Stimulated activated CD8-positive, alpha-beta memory T cell treated with anti-CD3 and anti-CD28 coated beads, Interleukin-12 subunit alpha, Interleukin-12 subunit beta, amount 100 ng/mL, for 4 hours (primary cell): ENCODE measurements around the gene MAP3K14.
A peak's percentile ranks its signal among the peaks of the same experiment; 100 is the strongest.

Experiments
- DNase-seq: peaks from one replicate; pipeline ENCODE4 v3.0.0-alpha.2; 2020; ENCODE audit warnings: low read depth

MAP3K14 gene

DNA sequence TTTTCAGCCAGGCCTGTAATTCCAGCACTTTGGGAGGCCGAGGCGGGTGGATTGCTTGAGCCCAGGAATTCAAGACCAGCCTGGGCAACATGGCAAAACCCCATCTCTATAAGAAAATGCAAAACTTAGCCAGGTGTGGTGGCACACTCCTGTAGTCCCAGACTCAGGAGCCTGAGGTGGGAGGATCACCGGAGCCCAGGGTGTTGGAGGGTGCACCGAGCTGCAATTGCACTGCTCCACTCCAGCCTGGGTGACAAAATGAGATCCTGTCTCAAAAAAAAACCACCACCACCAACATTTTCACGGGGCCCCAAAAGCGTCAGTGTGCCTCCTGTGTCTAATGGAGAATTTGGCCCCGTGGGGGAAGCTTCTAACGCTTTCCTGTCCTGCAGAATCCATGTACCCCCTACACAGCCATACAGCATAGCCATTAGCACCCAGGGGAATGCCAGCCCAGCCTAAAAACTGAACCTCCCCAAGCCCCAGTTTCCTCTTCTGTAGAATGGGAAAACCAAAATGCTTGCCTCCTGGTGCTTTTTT lies 22.2 kb upstream of the MAP3K14 start:
- no peak for DNase-seq

DNA sequence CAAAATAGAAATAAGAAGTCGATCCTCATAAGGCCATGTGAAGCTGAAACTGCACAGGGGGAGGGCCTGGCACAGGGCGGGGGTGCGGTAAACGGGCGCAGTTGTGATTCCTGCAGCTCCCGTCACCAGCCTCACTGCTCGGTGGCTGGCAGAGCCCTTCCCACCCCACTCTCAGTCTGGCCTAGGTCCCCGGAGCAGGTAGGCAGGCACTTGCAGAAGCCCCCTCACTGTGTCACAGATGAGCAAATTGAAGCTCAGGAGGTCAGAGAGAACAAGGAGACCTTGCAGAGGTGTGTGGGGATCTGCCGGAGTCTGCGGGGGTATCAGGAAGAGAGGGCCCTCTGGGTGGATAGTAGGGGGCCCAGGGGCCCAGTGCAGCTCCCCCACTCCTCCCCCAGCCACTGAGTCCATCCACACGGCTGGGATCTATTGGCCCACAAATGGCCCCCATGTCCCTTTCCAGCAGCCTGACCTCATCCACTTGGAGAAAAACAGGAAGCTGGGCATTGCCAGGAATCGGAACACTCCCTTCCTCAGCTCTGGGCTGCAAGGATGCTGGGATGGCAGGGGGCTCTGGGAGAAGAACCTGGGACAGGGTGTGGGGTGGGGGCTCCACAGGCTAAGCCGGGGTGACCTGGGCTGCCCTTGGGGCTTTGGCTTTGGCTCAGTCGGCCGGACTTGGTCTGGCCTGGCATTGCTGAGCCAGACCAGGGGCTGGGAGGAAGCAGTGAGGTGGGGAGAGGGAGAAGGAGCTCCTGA lies 21.4 kb upstream of the MAP3K14 start:
- no peak for DNase-seq

DNA sequence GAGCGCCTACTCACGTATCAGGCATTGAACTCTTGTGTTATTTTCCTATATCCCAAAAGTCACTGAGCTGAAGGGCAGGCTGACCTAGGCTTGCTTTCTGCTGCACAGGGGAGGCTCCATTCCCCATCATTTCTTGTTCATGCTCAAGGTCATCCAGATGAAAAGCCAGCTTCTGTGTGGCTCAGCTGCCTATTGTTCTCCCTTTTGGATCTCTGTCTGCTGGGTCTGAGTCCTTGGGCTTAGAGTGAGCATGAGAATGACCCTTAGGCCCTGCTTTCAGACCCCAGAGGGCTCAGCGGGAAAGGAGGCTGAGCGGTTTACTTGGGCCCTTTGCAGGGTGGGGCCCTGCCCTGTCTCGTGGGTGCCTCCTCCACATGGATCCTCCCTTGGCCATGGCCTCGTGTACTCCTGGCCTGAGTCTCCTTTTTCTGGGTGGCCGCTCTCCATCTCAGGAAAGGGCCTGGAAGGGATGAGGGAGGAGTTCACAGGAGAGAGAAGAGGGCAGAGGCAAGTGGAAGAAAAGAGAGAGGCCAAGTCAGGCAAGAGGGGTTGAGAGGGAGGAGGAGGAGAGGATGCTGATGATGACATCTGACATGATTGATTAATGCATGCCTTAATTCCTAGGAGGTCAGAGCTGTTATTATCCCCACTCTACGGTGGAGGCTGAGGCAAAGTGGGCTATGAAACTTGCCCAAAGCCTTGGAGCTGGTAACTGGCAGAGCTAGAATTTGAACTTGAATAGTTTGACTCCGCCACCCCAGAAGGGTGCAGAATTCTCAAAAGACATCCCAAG lies 19.8 kb upstream of the MAP3K14 start:
- DNase-seq, result no peak

DNA sequence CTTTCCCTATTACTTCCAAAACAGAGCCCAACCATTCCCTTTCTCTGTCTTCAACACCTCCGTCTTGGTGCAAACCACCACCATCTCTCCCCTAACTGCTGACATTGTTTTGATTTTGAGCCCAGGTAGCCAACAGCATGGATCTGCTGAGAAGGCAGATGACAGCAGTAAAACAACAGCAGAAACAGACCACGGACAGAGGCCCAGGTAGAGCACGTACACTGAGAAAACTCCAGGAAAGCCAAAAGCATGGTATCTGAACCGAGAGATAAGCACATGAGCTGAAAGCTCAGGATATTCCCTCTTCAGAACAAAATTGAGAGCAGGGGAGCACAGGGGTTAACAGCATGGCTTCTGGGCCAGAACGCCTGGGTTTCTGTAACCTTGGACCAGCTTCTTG lies 18.9 kb upstream of the MAP3K14 start:
- no peak for DNase-seq

DNA sequence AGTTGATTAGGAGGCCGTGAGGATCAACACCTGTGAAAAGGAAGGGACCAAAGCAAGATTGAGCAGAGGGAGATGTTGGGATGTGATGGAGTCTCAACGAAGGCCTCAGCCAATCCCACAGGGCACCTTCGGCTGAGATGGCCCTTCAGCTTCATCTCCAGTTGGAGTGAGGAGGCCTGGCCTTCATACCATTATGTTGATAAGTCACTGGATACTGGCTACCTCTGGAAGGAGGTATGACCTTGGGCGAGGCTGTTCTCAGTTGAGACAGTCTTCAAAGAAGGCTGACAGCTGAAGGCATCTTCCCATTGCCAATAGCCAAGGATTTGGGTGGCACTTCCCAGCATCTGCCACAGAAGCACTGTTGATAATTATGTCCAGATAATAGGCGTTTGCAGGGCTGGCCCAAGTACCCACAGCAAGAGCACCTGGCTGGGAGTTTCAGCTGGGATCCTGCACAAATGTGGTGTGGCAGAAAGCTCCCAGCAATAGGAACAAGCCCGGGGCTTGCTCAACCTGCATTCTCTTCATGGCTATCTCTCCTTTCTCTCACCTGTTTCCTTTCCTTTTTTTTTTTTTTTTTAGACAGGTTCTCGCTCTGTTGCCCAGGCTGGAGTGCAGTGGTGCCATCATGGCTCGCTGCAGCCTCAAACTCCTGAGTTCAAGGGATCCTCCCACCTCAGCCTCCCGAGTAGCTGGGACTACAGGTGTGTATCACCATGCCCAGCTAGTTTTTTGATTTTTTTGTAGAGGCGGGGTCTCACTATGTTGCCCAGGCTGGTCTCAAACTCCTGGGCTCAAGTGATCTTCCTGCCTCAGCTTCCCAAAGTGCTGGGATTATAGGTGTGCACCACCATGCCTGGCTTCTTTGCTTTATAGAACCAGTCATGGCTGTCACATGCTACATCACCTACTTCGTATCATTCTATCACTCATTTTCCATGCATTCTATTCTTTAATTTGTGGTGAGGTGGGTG lies 18.2 kb upstream of the MAP3K14 start:
- no peak for DNase-seq

DNA sequence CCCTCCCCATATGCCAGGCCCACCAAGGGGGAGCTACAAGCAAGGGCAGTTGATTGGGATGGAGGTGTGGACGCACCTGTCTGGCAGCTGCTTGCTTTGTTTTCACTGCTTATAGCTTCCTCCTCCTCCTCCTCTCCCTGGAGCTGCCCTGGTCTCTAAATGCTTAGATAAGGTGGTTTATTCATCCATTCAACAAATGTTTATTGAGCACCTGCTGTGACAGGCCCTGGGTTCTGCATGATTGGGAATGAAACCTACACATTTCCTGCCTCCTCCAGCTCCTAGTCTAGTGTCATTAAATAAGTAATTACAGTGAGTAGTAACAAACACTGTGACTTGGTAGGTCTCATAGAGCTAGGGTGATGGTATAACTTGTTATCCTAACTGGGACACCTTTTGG lies 17.4 kb upstream of the MAP3K14 start:
- DNase-seq, result no peak

DNA sequence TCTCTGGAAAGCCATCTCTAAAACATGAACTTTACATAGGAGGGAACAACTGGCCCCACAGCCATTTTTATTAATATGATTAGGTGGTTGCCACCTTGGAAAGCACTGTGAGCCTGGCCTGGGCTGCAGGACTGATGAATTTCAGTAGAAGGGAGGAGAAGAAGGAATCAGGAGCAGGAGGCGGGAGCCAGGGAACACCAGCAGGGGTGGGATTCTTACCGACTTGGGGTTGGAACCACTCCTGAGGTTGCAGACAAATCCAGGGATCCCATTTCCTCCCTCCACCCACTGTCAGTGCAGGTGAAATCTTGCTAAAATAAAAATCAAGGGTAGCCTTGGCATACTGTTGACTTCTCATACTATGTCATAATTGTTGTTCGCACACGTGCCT lies 16.9 kb upstream of the MAP3K14 start:
- no peak for DNase-seq

DNA sequence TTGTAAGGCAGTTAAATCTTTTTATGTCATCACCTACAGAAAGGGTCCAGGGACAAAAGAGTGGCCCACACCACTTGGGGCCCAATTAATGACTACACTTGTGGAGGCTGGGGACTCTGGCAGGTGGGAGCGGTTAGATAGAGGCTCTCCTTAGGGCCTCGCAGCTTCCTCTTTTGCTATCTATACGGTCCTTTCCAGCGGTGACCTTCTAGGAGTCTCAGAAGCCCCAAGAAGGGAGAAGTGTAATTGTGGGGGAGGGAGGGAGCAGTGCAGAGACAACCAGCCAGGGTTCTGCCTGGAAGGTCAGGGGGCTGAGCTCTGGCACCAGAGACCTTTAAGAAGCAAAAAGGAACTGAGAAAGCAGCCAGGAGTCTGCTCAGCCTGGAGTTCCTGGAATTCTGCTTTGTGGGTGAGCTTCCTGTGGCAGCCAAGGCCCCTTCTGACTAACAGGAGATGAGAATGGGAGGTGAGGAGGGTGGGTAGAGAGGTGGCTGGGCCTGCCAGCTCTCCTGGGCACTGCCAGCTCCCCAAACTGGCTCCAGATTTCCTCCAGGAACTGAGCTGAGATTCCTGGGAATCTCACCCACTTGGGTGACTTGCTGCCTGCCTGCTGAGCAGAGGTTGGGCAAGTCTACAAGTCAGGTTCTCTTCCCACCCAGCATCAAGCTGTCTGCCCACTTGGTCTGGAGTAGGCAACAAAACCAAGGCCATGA lies 16.3 kb upstream of the MAP3K14 start:
- no peak for DNase-seq

DNA sequence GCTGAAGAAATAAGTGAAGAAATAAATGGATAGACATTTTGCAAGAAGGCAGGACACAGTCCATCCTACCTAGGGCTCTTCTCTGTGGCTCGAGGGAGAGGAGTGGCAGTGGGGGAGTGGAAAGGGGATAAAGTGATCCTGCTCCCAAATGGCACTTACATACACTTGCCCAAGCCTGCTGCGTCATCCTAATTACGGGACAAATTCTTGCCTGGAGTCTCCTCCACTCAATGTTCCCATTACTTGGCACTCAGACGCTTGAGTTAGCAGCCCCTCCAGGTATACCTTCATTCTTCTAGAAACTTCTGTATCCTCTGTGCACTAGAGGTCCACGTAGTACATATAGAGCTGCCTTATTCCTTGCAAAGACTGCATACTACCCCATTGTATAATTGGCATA lies 15.7 kb upstream of the MAP3K14 start:
- no peak for DNase-seq

DNA sequence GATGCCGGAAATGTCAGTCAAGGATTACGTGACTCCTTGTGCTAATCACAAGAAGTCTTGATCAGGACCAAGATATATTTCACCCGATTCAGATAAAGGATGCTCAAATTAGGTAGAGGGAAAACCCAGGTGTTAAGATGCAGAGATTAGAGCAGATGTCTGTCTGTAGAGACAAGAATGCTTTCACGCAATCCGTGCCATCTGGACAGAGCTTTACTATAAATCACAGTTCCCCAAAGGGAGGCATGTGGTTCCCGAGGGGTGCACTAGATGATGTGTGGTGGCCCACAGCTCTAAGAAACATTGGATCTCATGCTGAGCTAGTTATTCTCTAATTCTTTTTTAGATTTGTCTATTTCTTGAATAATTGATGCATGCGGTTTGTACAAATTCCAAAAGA lies 9.8 kb upstream of the MAP3K14 start:
- DNase-seq, result no peak

DNA sequence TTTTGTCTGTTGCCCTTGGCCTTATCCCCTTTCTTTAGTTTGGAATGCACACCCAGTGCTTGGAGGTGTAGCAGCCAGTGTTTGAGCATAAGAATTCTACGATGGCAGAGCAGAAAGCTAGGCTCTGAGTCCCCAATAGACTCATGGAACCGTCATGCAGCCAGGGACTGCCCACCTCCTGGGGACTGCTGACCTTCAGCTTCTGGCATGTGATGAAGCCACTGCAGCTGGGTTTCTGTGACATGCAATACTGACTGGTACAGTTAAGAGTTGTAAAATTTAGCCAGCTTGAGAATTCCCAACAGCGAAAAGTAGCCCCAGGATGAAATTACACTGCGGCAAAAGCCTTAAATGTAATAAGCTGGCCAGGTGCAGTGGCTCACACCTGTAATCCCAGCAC lies 9.0 kb upstream of the MAP3K14 start:
- no peak for DNase-seq

DNA sequence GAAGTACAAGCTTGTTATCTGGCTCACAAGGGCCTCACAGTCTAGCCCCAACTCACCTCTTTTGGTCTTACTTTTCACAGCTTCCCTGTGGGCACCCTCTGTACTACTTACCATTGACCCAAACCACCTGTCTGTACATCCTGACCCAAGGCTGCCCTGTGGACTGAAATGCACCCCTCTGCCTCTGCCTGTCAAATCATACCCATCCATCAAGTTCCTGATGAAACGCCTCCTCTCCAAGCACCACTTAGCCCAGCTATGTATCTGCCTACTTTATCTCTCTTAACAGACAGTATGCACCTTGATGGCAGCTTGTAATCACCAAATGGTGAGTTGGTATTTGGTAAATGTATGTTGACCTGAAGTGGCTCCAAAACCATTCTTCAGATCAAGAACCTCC lies 7.5 kb upstream of the MAP3K14 start:
- DNase-seq, result no peak

DNA sequence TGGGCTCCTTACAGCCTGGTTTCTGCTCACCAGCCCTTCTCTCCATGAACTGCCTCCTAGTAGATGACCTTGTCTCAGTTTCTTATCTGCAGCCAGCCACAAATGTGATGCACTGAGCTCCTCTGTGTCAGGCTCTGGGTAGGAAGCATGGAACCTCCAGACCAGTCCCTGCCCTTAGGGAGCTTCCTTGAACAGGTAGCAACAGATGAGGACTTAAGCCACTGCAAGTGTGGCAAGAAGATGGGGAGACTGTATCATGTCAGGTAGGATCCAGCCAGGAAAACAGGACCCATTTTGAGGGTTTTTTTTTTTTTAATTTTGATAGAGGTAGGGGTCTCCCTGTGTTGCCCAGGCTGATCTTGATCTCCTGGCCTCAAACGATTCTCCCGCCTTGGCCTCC lies 5.3 kb upstream of the MAP3K14 start:
- DNase-seq, result no peak

DNA sequence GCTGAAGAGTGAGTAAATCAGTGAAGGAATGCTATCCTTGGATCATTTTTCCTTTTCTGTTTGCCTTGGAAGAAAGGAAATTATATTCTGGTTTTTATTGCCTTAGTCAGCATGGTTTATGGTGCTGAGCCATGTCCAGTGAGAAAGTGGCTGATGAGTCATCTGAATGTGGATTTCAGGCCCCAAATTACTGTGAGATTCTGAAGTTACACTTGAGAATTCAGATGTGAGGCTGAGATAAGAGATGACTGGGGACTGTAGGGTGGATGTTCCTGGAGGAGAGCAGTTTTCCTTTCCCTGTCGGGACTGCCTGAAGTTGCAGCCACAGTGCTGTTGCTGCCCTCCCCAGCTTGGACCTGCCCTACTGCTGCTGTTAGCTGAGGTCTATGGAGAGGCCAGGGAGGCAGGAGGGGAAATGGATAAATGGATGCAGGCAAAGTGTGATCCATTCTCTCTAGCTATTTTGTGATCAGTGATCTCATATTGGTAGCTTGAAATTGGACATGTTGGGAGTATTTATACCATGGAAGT lies 4.2 kb upstream of the MAP3K14 start:
- no peak for DNase-seq

DNA sequence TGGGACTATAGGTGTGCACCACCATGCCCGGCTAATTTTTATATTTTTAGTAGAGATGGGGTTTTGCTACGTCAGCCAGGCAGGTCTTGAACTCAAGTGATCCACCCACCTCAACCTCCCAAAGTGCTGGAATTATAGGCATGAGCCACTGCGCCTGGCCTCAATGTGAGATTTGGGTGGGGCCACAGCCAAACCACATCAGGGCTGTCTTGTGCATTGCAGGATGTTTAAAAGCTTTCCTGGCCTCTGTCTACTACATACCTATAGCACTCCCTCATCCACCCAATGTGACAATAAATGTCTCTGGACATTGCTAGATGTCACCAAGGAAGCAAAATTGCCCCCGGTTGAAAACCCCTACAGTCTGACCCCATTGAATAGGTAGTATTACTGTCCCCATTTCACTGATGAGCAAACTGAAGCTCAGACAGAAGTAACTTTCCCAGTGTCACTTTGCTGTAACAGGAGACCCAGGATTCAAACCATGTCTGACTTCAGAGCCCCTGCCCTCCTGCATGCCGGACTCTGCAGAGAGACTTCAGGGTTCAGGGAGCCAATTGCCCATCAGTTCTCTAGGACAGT lies 3.6 kb upstream of the MAP3K14 start:
- no peak for DNase-seq

DNA sequence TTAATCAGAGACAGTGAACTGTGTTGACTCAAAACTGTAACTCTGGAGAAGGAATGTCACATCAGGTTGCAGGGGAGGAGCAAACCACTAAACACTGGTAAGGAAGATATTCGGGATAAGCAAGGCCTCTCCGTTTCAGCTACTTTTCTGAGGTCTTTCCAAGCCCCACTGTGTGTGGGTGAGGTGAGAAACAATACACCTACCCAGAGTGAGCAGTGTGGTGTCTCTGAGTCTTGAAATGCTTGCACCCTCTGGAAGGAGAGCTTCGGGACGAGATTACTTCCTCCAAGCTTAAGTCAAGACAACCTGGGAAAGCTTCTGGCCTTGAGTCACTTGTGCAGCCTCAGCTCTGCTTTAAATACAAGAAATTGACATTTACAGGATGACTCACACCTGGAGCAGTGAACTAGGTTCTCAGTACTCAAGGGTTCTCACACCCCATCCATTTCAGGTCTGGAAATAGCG lies 2.5 kb upstream of the MAP3K14 start:
- DNase-seq, result no peak

DNA sequence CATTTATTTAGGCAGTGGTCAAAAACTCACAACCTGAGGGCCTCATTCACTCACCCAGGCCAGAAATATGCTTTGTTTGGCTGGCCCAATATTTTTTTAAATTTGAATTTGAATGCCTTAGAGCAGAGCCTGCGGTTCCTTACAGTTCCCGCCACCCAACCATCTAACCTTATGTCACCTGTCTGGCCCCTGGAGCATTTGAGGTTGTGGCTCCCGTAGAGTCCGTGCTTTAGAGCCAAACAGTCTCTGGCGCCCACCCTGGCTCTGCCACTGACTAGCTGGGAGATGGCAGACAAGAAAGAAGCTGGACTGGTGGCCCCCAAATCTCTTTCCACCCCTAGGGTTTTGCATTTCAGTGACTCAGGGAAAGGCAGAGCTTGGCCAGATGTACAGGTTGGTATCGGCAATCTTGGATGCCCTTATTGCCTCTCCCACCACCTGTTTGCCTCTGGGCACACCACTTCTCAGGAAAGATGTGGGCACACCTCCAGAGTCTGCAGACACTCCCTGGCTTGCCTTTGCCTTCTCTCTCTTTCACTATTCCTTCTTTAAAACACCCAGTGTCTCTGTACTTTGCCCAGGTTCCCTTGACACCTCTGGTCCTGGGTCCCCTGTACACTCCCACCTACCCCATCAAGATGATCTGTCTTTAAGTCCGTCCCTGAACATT lies 1.9 kb upstream of the MAP3K14 start:
- DNase-seq, result no peak

DNA sequence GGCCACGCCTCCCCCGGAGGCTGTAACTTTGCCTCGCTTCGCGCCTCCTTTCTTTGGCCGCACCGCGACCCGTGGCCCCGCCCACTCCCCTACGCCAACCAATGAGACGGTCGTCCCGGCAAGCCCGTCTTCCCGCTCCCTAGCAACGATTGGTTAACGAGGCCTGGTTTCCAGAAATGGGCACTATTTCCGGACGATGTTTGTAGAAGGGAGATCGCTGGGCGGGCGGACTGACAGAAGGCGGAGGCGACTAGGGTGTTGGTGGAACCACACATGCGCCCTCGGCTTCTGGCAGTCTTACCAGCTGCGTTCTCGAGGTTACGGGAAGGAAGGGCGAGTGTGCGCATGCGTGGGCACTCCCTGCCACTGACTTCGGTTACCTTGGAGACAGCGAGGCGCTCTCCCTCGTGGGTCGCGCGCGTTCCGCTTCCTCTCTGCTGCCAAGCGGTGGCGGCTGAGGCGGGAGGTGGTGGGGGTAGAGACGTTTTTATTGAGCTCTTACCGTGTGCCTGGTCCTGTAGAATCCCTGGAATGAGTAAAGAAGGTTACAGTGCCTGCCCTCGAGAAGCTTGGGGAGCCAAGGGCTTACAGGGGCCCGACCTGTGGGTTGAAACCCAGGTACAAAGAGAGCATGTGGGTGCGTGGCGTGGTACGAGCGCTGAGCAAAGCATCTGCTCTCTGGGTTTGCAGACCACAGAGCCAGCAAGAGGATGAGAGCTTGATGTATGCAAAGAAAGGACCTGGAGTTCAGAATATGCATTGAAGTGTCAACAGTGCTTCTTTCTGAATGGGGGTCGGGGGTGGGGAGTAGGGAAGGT lies 500 bp upstream of the MAP3K14 start:
- DNase-seq, result peak; percentile 99
